ENCODE data around the gene ULK3. TPM values are rescaled to one million over a fixed set of nuclear protein-coding genes. Genes with fewer than 3 reads are reported as not detected.
A peak's percentile ranks its signal among the peaks of the same experiment; 100 is the strongest.

Gene ULK3
- total and polyA plus RNA-seq, 10 of the 15 experiments (the other 5 are each of a cell fraction or from before 2014, with no cell fraction given), result 0.64 to 38.8 (median 27.1) TPM

DNA sequence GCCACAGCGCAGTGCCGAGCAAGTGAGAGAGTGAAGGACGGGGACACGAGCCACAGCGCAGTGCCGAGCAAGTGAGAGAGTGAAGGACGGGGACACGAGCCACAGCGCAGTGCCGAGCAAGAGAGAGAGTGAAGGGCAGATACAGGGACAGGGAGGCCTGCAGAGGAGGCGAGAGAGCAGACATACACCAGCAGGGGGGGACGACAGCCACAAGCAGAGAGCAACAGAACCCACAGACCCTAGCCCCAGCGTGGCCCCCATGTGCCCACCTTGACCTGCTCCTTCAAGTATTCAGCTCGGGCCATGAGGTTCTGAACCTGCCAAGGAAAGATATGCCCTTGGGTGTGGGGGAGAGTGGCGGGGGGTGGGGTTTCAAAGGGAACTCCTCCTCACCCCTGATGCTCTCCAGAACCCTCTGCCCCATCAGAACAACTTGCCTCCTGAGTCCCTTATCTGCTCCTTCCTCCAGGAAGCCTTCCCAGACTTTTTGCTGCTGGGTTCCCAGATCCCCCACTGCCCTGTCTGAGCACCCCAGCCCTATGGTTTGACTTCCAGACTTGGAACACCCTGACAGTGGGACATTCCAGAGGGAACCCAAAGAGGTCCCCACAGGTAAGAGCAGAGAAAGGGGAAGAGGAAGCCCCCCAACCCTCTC lies 5.3 kb downstream of the ULK3 start:
- no TSS peak for BruUV-seq (replicated peaks)
- in situ Hi-C loops (cut with MboI) (no loop called here), intact Hi-C loops (cut with micrococcal nuclease; ENCODE audit: unreplicated experiment) (loop anchor here (5.0 kb wide), 1 partner anchor 200 kb away; no protein-coding TSS in a partner anchor)
- no peak overlapping the region for H3K27ac ChIP-seq (ENCODE audit: control insufficient read depth, insufficient read depth)
- FAIRE-seq (no peak), ATAC-seq (0 out of 3 replicates have a peak, but pooled peaks have one; percentile 16), DNase-seq (ENCODE audit: low read depth, low spot score) (no peak)
- H3K9ac ChIP-seq (ENCODE audit: control insufficient read depth, insufficient read depth, low read length), result no peak overlapping the region
- peaks cover 4% of the 10 kb centered on the region for H3K4me1 ChIP-seq (ENCODE audit: control insufficient read depth, insufficient read depth, low read length)
- H2AFZ ChIP-seq (ENCODE audit: control insufficient read depth, low read depth, low read length), result no peak overlapping the region
- no peak overlapping the region for H3K4me2 ChIP-seq (ENCODE audit: control insufficient read depth, insufficient read depth)
- 84% methylated on average over 14 of the region's 15 CpGs for WGBS (ENCODE audit: insufficient coverage, insufficient replicate concordance, low lambda C conversion rate, missing lambda C conversion rate)
- no peak for TF ChIP-seq GABPA (IDR thresholded peaks at IDR 0.05; ENCODE audit: low read depth)
- no peak for TF ChIP-seq ZNF24 (IDR thresholded peaks at IDR 0.05)
- TF ChIP-seq, protein P1, sequence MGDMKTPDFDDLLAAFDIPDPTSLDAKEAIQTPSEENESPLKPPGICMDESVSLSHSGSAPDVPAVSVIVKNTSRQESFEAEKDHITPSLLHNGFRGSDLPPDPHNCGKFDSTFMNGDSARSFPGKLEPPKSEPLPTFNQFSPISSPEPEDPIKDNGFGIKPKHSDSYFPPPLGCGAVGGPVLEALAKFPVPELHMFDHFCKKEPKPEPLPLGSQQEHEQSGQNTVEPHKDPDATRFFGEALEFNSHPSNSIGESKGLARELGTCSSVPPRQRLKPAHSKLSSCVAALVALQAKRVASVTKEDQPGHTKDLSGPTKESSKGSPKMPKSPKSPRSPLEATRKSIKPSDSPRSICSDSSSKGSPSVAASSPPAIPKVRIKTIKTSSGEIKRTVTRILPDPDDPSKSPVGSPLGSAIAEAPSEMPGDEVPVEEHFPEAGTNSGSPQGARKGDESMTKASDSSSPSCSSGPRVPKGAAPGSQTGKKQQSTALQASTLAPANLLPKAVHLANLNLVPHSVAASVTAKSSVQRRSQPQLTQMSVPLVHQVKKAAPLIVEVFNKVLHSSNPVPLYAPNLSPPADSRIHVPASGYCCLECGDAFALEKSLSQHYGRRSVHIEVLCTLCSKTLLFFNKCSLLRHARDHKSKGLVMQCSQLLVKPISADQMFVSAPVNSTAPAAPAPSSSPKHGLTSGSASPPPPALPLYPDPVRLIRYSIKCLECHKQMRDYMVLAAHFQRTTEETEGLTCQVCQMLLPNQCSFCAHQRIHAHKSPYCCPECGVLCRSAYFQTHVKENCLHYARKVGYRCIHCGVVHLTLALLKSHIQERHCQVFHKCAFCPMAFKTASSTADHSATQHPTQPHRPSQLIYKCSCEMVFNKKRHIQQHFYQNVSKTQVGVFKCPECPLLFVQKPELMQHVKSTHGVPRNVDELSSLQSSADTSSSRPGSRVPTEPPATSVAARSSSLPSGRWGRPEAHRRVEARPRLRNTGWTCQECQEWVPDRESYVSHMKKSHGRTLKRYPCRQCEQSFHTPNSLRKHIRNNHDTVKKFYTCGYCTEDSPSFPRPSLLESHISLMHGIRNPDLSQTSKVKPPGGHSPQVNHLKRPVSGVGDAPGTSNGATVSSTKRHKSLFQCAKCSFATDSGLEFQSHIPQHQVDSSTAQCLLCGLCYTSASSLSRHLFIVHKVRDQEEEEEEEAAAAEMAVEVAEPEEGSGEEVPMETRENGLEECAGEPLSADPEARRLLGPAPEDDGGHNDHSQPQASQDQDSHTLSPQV (IDR thresholded peaks at IDR 0.05), result no peak
- TF ChIP-seq, protein P2, sequence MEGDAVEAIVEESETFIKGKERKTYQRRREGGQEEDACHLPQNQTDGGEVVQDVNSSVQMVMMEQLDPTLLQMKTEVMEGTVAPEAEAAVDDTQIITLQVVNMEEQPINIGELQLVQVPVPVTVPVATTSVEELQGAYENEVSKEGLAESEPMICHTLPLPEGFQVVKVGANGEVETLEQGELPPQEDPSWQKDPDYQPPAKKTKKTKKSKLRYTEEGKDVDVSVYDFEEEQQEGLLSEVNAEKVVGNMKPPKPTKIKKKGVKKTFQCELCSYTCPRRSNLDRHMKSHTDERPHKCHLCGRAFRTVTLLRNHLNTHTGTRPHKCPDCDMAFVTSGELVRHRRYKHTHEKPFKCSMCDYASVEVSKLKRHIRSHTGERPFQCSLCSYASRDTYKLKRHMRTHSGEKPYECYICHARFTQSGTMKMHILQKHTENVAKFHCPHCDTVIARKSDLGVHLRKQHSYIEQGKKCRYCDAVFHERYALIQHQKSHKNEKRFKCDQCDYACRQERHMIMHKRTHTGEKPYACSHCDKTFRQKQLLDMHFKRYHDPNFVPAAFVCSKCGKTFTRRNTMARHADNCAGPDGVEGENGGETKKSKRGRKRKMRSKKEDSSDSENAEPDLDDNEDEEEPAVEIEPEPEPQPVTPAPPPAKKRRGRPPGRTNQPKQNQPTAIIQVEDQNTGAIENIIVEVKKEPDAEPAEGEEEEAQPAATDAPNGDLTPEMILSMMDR (IDR thresholded peaks at IDR 0.05 in 2 of 3, conservative IDR thresholded peaks at IDR 0.05 in 1 of 3; ENCODE audit: control insufficient read depth in 2 of 3, extremely low read depth in 1 of 3, insufficient read depth in 1 of 3, low read depth in 3 of 3, low read length in 3 of 3), result peak; percentile 7 to 24 (median 24); a peak in 4 of 6 replicates
- H3K36me3 ChIP-seq (ENCODE audit: control insufficient read depth in 2 of 2, insufficient read depth in 2 of 2, low read length in 1 of 2), result no peaks in the 10 kb centered on the region
- POLR2A ChIA-PET, result no interaction called here
- SMC1A ChIA-PET (ENCODE audit: uncharacterized antibody, unreplicated experiment), result interaction anchor here (3.0 kb wide), 1 partner anchor 67 kb away, joined by 16 read pairs; no protein-coding TSS in a partner anchor
- peaks cover 3% of the 10 kb centered on the region; the same call in 1 of the 2 replicates for H3K79me2 ChIP-seq (ENCODE audit: control insufficient read depth, insufficient read depth, low read length)
- H3K9me3 ChIP-seq (replicated peaks; ENCODE audit: control insufficient read depth, insufficient read depth, low read length), result no peaks in the 10 kb centered on the region
- RAD21 ChIA-PET (ENCODE audit: unreplicated experiment), result interaction anchor here (0.6 to 2.5 kb wide), 2 partner anchors 66 to 205 kb away, joined by 3 to 17 read pairs; no protein-coding TSS in a partner anchor
- no peaks in the 10 kb centered on the region for H4K20me1 ChIP-seq (ENCODE audit: control insufficient read depth, insufficient read depth)
- no peak overlapping the region for H3K4me3 ChIP-seq
- CTCF ChIA-PET, result interaction anchor here (0.6 to 4.5 kb wide), 9 partner anchors 33 to 203 kb away, joined by 3 to 30 read pairs (median 4); no protein-coding TSS in a partner anchor
- no peaks in the 10 kb centered on the region for H3K27me3 ChIP-seq (replicated peaks in 1 of 2; ENCODE audit: control insufficient read depth in 2 of 2, insufficient read depth in 2 of 2, low read length in 1 of 2)

All from GM12878 (cell line).